ENCODE results near the gene AKAP13.

The AKAP13 gene

GRCh38 chr15:85570336-85570735 is 189.9 kb downstream of the AKAP13 start:
- TF ChIP-seq CTCF (conservative IDR thresholded peaks at IDR 0.05) (no peak), ZFX (IDR thresholded peaks at IDR 0.05) (no peak)
- no peak overlapping the region for H3K27ac ChIP-seq

GRCh38 chr15:85571780-85572179 is 191.4 kb downstream of the AKAP13 start:
- H3K27ac ChIP-seq, result no peak overlapping the region

GRCh38 chr15:85576392-85576791 is 196.0 kb downstream of the AKAP13 start:
- TF ChIP-seq ZFX (IDR thresholded peaks at IDR 0.05) (no peak), CTCF (conservative IDR thresholded peaks at IDR 0.05) (no peak)
- H3K27ac ChIP-seq, result no peak overlapping the region

More at GRCh38 chr15:85571780-85572179, 191.4 kb downstream of the AKAP13 start:
- no peak for TF ChIP-seq CTCF (conservative IDR thresholded peaks at IDR 0.05)
- TF ChIP-seq ZFX (IDR thresholded peaks at IDR 0.05), result no peak

GRCh38 chr15:85578941-85579701 is 198.7 kb downstream of the AKAP13 start:
- no peak overlapping the region for H3K27ac ChIP-seq
- TF ChIP-seq CTCF (conservative IDR thresholded peaks at IDR 0.05), result no peak
- no peak for TF ChIP-seq ZFX (IDR thresholded peaks at IDR 0.05)

GRCh38 chr15:85579957-85580694 is 199.7 kb downstream of the AKAP13 start:
- no peak for TF ChIP-seq ZFX (IDR thresholded peaks at IDR 0.05)
- H3K27ac ChIP-seq, result no peak overlapping the region

GRCh38 chr15:85580879-85581278 is 200.5 kb downstream of the AKAP13 start:
- no peak for TF ChIP-seq CTCF (conservative IDR thresholded peaks at IDR 0.05)
- no peak for TF ChIP-seq ZFX (IDR thresholded peaks at IDR 0.05)
- no peak overlapping the region for H3K27ac ChIP-seq

- TF ChIP-seq ZFX (IDR thresholded peaks at IDR 0.05), result no peak
- TF ChIP-seq CTCF (conservative IDR thresholded peaks at IDR 0.05), result no peak
- H3K27ac ChIP-seq, result no peak overlapping the region
Measured at GRCh38 chr15:85581495-85581894, 201.1 kb downstream of the AKAP13 start.

Data from C4-2B (cell line).